HepG2 (cell line): ENCODE measurements around the gene KIF3A. TPM values are rescaled to one million over a fixed set of nuclear protein-coding genes. Genes with fewer than 3 reads are reported as not detected.

Experiments
- ADNP ChIP-seq: sonication (generic); formaldehyde crosslinking; IDR thresholded peaks from 2 replicates; pipeline ENCODE4 v1.4.0; 2020; ENCODE audit warnings: missing genetic modification reagents
- GMEB2 ChIP-seq: IDR thresholded peaks from 2 replicates; pipeline ENCODE4 v1.6.1; 2016; ENCODE audit warnings: missing biosample characterization, missing genetic modification reagents, low read depth
- GTF2F1 ChIP-seq: fragments of 150-350 bp; IDR thresholded peaks from 2 replicates; pipeline ENCODE4 v1.6.1; 2014; ENCODE audit warnings: low read length
- KDM2A ChIP-seq: sonication (generic); formaldehyde crosslinking; IDR thresholded peaks from 2 replicates; pipeline ENCODE4 v1.4.0; 2020; ENCODE audit warnings: low read depth, missing genetic modification reagents, borderline replicate concordance
- LCORL ChIP-seq, 2 experiments: fragments of 450-650 bp in 1 of 2; sonication (generic) in 1 of 2; formaldehyde crosslinking in 1 of 2; IDR thresholded peaks; 2 replicates each; pipeline versions ENCODE4 v1.5.0 to v1.6.1; 2017 to 2020; ENCODE audit warnings: antibody characterized with exemption in 1 of 2, missing genetic modification reagents in 1 of 2
- PHF21A ChIP-seq: sonication (generic); formaldehyde crosslinking; IDR thresholded peaks from 2 replicates; pipeline ENCODE4 v1.5.0; 2020; ENCODE audit warnings: mild to moderate bottlenecking, missing genetic modification reagents
- RFX1 ChIP-seq: fragments of 450-650 bp; IDR thresholded peaks from 2 replicates; pipeline ENCODE4 v1.6.1; 2017
- ZFAT ChIP-seq: sonication (generic); formaldehyde crosslinking; conservative IDR thresholded peaks from 2 replicates; pipeline ENCODE4 v1.8.1; 2023; ENCODE audit warnings: missing genetic modification reagents, inconsistent platforms
- ZNF605 ChIP-seq: sonication (generic); formaldehyde crosslinking; IDR thresholded peaks from 2 replicates; pipeline ENCODE4 v1.8.0; 2022; ENCODE audit warnings: mild to moderate bottlenecking, missing genetic modification reagents
- ZSCAN29 ChIP-seq: sonication (generic); formaldehyde crosslinking; conservative IDR thresholded peaks from 2 replicates; pipeline ENCODE4 v1.4.0; 2020; ENCODE audit warnings: mild to moderate bottlenecking, missing genetic modification reagents
- polyA plus RNA-seq, 8 experiments: library from polyadenylated mRNA; depleted of rRNA in 3 of 8; stranded (reverse) in 7 of 8; unstranded in 1 of 8; fragments of >200 nt; fragmentation: Illumina TruSeq in 4 of 8; extraction: Trizol in 4 of 8; gene quantifications; 2 replicates each; pipeline versions ENCODE4 v1.2.1 to v1.2.3, GENCODE V29; 2011 to 2016; ENCODE audit warnings: low read depth in 4 of 8, missing spikeins in 1 of 8, mixed read lengths in 1 of 8; ENCODE audit not compliant: insufficient read depth in 1 of 8
- total RNA-seq, 5 experiments: library from RNA; depleted of rRNA; stranded (reverse); fragments of >200 nt; fragmentation: Illumina TruSeq; extraction: Trizol; gene quantifications; 2 replicates each; pipeline ENCODE4 v1.2.3, GENCODE V29; 2016; ENCODE audit warnings: low read depth in 1 of 5
- TF ChIP-seq, protein P1 (sequence below): IDR thresholded peaks from 2 replicates; pipeline ENCODE4 v1.6.1; 2016; ENCODE audit warnings: low read depth
- TF ChIP-seq, protein P2 (sequence below): sonication (generic); formaldehyde crosslinking; IDR thresholded peaks from 2 replicates; pipeline ENCODE4 v1.4.0; 2020; ENCODE audit warnings: missing genetic modification reagents

The KIF3A gene
- total and polyA plus RNA-seq, 2 of the 13 experiments (the other 11 are each of a cell fraction or from before 2014, with no cell fraction given), result 2.3 to 8.4 TPM

DNA sequence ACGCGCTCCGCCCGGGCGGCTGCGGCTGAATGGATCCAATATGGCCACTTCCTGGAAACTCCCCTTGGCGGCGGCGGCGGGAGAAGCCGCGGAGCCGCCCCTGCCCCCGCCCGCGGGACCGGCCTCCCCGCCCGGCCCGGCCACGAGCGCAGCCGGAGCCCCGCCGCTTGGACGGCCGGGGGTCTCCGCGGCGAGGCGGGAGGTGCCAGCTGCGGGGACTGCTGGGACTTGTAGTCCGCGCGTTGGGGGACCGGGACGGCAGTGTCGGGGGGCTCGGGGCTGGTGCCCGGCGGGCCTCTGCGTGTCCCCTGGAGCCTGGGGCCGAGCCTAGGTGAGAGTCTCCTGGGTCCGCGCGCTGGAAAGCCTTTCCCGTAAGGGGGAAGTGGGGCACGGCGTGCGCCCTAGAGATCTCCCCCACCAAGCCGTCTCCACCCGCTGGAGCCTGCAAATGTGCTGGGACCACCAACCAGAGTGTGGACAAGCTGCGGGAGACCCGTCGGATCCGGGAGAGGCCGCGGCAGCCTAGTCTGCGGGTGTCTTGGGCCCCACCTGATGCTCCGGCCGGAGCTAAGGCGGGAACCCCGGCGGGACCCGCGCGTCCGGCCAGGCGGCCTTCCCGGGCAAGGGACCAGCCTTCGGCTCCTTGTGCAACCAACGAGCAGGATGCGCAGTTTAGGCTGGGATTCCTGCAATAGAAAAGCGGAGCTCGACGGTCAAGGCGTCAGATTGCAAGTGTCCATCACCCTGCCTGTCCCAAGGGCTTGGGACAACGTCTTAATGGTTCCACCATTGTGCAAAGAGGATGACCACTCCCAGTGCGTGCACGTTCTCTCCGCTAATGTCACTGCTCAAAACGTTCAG, 40.1 kb upstream of the KIF3A start, which contains the start of gene SEPTIN8 (continued):
- TF ChIP-seq GMEB2 (CRISPR knock-in tag), result no peak
- TF ChIP-seq ZNF605 (CRISPR knock-in tag), result peak; percentile 44; the same call in 1 of the 2 replicates
- no peak for TF ChIP-seq LCORL (IDR thresholded peaks at IDR 0.05)
- no peak for TF ChIP-seq LCORL (CRISPR knock-in tag; IDR thresholded peaks at IDR 0.05)
- TF ChIP-seq, protein P1, sequence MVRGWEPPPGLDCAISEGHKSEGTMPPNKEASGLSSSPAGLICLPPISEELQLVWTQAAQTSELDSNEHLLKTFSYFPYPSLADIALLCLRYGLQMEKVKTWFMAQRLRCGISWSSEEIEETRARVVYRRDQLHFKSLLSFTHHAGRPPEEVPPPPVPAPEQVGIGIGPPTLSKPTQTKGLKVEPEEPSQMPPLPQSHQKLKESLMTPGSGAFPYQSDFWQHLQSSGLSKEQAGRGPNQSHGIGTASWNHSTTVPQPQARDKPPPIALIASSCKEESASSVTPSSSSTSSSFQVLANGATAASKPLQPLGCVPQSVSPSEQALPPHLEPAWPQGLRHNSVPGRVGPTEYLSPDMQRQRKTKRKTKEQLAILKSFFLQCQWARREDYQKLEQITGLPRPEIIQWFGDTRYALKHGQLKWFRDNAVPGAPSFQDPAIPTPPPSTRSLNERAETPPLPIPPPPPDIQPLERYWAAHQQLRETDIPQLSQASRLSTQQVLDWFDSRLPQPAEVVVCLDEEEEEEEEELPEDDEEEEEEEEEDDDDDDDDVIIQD, result no peak
- no peak for TF ChIP-seq GTF2F1
- peak; percentile 89 for TF ChIP-seq KDM2A
- no peak for TF ChIP-seq ADNP (CRISPR knock-in tag)
- TF ChIP-seq ZFAT (CRISPR knock-in tag), result no peak
- TF ChIP-seq RFX1, result no peak
- TF ChIP-seq ZSCAN29 (CRISPR knock-in tag), result no peak
- TF ChIP-seq, protein P2, sequence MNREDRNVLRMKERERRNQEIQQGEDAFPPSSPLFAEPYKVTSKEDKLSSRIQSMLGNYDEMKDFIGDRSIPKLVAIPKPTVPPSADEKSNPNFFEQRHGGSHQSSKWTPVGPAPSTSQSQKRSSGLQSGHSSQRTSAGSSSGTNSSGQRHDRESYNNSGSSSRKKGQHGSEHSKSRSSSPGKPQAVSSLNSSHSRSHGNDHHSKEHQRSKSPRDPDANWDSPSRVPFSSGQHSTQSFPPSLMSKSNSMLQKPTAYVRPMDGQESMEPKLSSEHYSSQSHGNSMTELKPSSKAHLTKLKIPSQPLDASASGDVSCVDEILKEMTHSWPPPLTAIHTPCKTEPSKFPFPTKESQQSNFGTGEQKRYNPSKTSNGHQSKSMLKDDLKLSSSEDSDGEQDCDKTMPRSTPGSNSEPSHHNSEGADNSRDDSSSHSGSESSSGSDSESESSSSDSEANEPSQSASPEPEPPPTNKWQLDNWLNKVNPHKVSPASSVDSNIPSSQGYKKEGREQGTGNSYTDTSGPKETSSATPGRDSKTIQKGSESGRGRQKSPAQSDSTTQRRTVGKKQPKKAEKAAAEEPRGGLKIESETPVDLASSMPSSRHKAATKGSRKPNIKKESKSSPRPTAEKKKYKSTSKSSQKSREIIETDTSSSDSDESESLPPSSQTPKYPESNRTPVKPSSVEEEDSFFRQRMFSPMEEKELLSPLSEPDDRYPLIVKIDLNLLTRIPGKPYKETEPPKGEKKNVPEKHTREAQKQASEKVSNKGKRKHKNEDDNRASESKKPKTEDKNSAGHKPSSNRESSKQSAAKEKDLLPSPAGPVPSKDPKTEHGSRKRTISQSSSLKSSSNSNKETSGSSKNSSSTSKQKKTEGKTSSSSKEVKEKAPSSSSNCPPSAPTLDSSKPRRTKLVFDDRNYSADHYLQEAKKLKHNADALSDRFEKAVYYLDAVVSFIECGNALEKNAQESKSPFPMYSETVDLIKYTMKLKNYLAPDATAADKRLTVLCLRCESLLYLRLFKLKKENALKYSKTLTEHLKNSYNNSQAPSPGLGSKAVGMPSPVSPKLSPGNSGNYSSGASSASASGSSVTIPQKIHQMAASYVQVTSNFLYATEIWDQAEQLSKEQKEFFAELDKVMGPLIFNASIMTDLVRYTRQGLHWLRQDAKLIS (CRISPR knock-in tag), result no peak
- TF ChIP-seq PHF21A (CRISPR knock-in tag), result no peak; the same call in 1 of the 2 replicates
